ENCODE data around the gene CABLES1. TPM values are rescaled to one million over a fixed set of nuclear protein-coding genes. Genes with fewer than 3 reads are reported as not detected.

CABLES1 gene
- polyA plus RNA-seq, 3 donors: 0.09 to 0.15 TPM; not detected in 1

DNA sequence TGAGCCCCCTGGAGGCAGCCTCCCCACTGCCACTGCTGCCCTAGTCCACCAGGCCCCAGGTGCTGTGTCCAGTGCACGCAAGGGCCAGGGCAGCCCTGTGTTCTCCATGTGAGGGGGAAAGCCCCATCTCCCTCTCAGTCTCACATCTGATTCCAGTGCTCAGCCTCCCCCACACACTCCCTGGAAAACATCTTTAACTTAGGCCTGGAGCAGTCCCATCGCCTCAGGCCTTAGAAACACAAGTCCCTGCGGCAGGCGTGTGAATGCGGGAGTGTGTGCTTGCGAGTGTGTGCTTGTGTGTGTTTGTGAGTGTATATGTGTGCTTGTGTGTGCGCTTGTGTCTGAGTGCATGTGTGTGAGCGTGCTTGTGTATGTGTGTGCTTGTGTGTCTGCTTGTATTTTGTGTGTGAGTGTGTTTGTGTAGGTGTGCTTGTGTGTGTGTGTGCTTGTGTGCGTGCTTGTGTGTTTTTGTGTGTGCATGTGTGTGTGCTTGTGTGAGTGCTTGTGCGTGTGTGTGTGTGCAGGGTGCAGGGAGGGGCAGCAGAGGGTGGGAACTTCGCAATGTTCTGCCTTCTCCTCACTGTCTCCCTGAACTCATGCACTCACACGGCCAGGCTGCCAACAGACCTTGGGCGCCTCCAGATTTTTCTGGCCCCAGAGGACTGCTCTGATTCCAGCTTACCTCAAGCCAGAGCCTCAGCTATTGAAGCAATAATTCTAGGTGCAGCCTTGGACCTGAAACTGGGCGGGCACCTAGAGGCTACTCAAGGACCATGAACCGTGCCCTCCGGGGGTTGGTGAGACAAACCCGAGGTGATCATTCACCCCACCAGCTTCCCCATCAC, 139.6 kb downstream of the CABLES1 start:
- 92% methylated on average over 12 of the region's 17 CpGs for WGBS (ENCODE audit: insufficient coverage)
- peaks cover 0 to 4% (median 2%) of the 10 kb centered on the region in 3 donors for H3K27me3 Mint-ChIP-seq (ENCODE audit: low read depth in 3 of 3)
- H3K36me3 Mint-ChIP-seq: no peaks in the 10 kb centered on the region
- H3K4me2 ChIP-seq (replicated peaks; ENCODE audit: extremely low read depth, low read length, poor library complexity, severe bottlenecking): no peak overlapping the region
- peaks cover 20 to 27% of the 10 kb centered on the region in 2 donors for H3K9me3 ChIP-seq (replicated peaks in 1 of 2; ENCODE audit: control insufficient read depth in 1 of 2, insufficient read depth in 1 of 2, low read length in 2 of 2)
- H3K4me3 Mint-ChIP-seq: no peak overlapping the region
- no peaks in the 10 kb centered on the region for H4K20me1 ChIP-seq (ENCODE audit: insufficient read depth, low read length)
- H3K79me2 ChIP-seq (ENCODE audit: insufficient read depth, low read length): no peaks in the 10 kb centered on the region
- H3K4me3 ChIP-seq (replicated peaks in 1 of 3; ENCODE audit: low read depth in 2 of 3, low read length in 3 of 3): no peak overlapping the region
- no peak overlapping the region for H3K27ac ChIP-seq (ENCODE audit: low read depth in 1 of 2, low read length in 2 of 2)
- no peaks in the 10 kb centered on the region for H3K36me3 ChIP-seq (replicated peaks in 1 of 2; ENCODE audit: control insufficient read depth in 1 of 2, insufficient read depth in 2 of 2, low read length in 2 of 2)
- peaks cover 6% of the 10 kb centered on the region for H3K4me1 Mint-ChIP-seq
- H3K9ac ChIP-seq (ENCODE audit: insufficient read depth, low read length, poor library complexity, severe bottlenecking): no peak overlapping the region
- no peak for TF ChIP-seq CTCF (IDR thresholded peaks at IDR 0.05)
- H3K4me1 ChIP-seq (ENCODE audit: control insufficient read depth in 1 of 2, insufficient read depth in 2 of 2, low read length in 2 of 2): no peaks in the 10 kb centered on the region
- no peak overlapping the region for H2AFZ ChIP-seq (ENCODE audit: insufficient read depth, low read depth, low read length, poor library complexity, severe bottlenecking)
- intact Hi-C loops (cut with micrococcal nuclease): no loop called here
- H3K27ac Mint-ChIP-seq: peak overlapping the region in 1 of 7 donors; percentile 63
- no peak for DNase-seq
- H3K9me3 Mint-ChIP-seq: peaks cover 19 to 38% (median 24%) of the 10 kb centered on the region in 7 donors
- H3K27me3 ChIP-seq (ENCODE audit: control insufficient read depth in 2 of 2, insufficient read depth in 2 of 2, low read length in 2 of 2): no peaks in the 10 kb centered on the region

DNA sequence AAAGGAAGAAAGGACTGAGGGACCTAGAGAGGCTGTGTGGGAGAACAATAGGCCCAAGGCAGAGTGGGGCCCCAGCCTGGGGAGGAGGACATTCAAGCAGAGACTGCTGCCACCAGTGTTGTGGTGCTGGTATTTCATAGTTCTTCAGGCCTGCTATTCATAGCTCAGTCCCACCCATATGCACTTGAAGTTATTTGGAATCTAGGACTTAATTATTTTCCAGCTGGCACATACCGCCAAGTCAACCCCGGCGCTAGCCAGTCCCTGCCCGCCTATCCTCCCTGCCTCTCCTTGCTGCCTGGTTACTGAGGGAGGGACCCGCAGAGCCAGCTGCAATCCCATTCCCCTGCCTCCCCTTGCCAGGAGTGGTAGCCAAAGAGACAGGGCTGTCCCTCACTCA, 141.2 kb downstream of the CABLES1 start:
- no peak overlapping the region for H3K9ac ChIP-seq (ENCODE audit: insufficient read depth, low read length, poor library complexity, severe bottlenecking)

More for the DNA sequence above, 141.2 kb downstream of the CABLES1 start:
- TF ChIP-seq CTCF (IDR thresholded peaks at IDR 0.05): no peak
- peaks cover 8 to 19% of the 10 kb centered on the region in 2 donors for H3K9me3 ChIP-seq (replicated peaks in 1 of 2; ENCODE audit: control insufficient read depth in 1 of 2, insufficient read depth in 1 of 2, low read length in 2 of 2)
- no peak for DNase-seq
- no peak overlapping the region for H3K4me3 Mint-ChIP-seq
- no peaks in the 10 kb centered on the region for H3K79me2 ChIP-seq (ENCODE audit: insufficient read depth, low read length)
- intact Hi-C loops (cut with micrococcal nuclease): no loop called here
- H3K4me3 ChIP-seq (replicated peaks in 1 of 3; ENCODE audit: low read depth in 2 of 3, low read length in 3 of 3): no peak overlapping the region
- H3K27ac Mint-ChIP-seq: peak overlapping the region in 1 of 7 donors; percentile 59
- H3K36me3 Mint-ChIP-seq: no peaks in the 10 kb centered on the region
- H3K9me3 Mint-ChIP-seq: peaks cover 9 to 22% (median 15%) of the 10 kb centered on the region in 7 donors
- H3K4me1 ChIP-seq (ENCODE audit: control insufficient read depth in 1 of 2, insufficient read depth in 2 of 2, low read length in 2 of 2): no peaks in the 10 kb centered on the region
- H3K4me1 Mint-ChIP-seq: peaks cover 6% of the 10 kb centered on the region
- H3K27ac ChIP-seq (ENCODE audit: low read depth in 1 of 2, low read length in 2 of 2): no peak overlapping the region
- no peaks in the 10 kb centered on the region for H3K36me3 ChIP-seq (replicated peaks in 1 of 2; ENCODE audit: control insufficient read depth in 1 of 2, insufficient read depth in 2 of 2, low read length in 2 of 2)
- no peaks in the 10 kb centered on the region for H4K20me1 ChIP-seq (ENCODE audit: insufficient read depth, low read length)
- peaks cover 0 to 4% (median 2%) of the 10 kb centered on the region in 3 donors for H3K27me3 Mint-ChIP-seq (ENCODE audit: low read depth in 3 of 3)
- no peak overlapping the region for H3K4me2 ChIP-seq (replicated peaks; ENCODE audit: extremely low read depth, low read length, poor library complexity, severe bottlenecking)
- H2AFZ ChIP-seq (ENCODE audit: insufficient read depth, low read depth, low read length, poor library complexity, severe bottlenecking): no peak overlapping the region
- no peaks in the 10 kb centered on the region for H3K27me3 ChIP-seq (ENCODE audit: control insufficient read depth in 2 of 2, insufficient read depth in 2 of 2, low read length in 2 of 2)
- 100% methylated on average over 5 of the region's 5 CpGs for WGBS (ENCODE audit: insufficient coverage)
